ENCODE results near the gene ECI1. TPM values are rescaled to one million over a fixed set of nuclear protein-coding genes. Genes with fewer than 3 reads are reported as not detected.
A peak's percentile ranks its signal among the peaks of the same experiment; 100 is the strongest.

The ECI1 gene
- total and polyA plus RNA-seq, 2 of the 13 experiments (the other 11 are each of a cell fraction or from before 2014, with no cell fraction given) = 82.0 to 102 TPM

- no peak overlapping the region for H3K27ac ChIP-seq (ENCODE audit: extremely low read length, insufficient read depth, low read length)
- H4K20me1 ChIP-seq (ENCODE audit: insufficient read depth, low read length) = 0 out of 2 replicates have a peak, but pooled peaks cover 2% of the 10 kb centered on the region
- in situ Hi-C loops (cut with HindIII; ENCODE audit: extremely low pct_ligation_motif_present, low pct_unique_long_range_greater_than_20kb) (no loop called here), intact Hi-C loops (cut with micrococcal nuclease; ENCODE audit: unreplicated experiment) (no loop called here)
- DNase-seq (ENCODE audit: low spot score) (no peak), ATAC-seq (no peak), FAIRE-seq (no peak)
- H3K4me2 ChIP-seq (ENCODE audit: low read depth, low read length) = peak overlapping the region; percentile 53; the same call in 1 of the 2 replicates
- no peaks in the 10 kb centered on the region for H3K79me2 ChIP-seq (ENCODE audit: insufficient read depth, low read length)
- peak overlapping the region in 1 of 3 experiments; percentile 55; a peak in 1 of 6 replicates for H3K4me3 ChIP-seq (replicated peaks in 1 of 3; ENCODE audit: insufficient read depth in 1 of 3, low read depth in 2 of 3, low read length in 3 of 3)
- peaks cover 6 to 21% of the 10 kb centered on the region in 2 experiments; a peak in 3 of 5 replicates for H3K36me3 ChIP-seq (replicated peaks in 1 of 2; ENCODE audit: control insufficient read depth in 1 of 2, insufficient read depth in 2 of 2, low read length in 2 of 2)
- H3K9ac ChIP-seq (ENCODE audit: insufficient read depth, low read depth, low read length) = no peak overlapping the region
- POLR2A ChIA-PET = interaction anchor here (1.0 kb wide), 1 partner anchor 10 kb away, joined by 4 read pairs; no protein-coding TSS in a partner anchor
- CTCF ChIA-PET (ENCODE audit: low intra/inter-chr PET ratio, low total read pairs) = no interaction called here
- TF ChIP-seq AKAP8 (CRISPR knock-in tag; IDR thresholded peaks at IDR 0.05) (0 out of 2 replicates have a peak, but pooled peaks have one; percentile 14), CERS6 (CRISPR knock-in tag; IDR thresholded peaks at IDR 0.05) (no peak), AGO2 (optimal IDR thresholded peaks at IDR 0.05; ENCODE audit: low read depth, low read length) (peak; percentile 37), POLR2A (IDR thresholded peaks at IDR 0.05; ENCODE audit: insufficient read depth in 1 of 2, low read depth in 2 of 2, low read length in 2 of 2) (peak in 1 of 2 experiments; percentile 29; a peak in 1 of 4 replicates), POLR2G (IDR thresholded peaks at IDR 0.05; ENCODE audit: low read depth, low read length) (peak; percentile 40; the same call in 1 of the 2 replicates), HDAC6 (IDR thresholded peaks at IDR 0.05; ENCODE audit: low read depth, low read length) (no peak), PRPF4 (IDR thresholded peaks at IDR 0.05; ENCODE audit: low read depth, low read length, poor library complexity, severe bottlenecking) (no peak), ZNF335 (CRISPR knock-in tag; IDR thresholded peaks at IDR 0.05) (no peak), ZXDC (CRISPR knock-in tag; IDR thresholded peaks at IDR 0.05) (0 out of 2 replicates have a peak, but pooled peaks have one; percentile 9), ZNF547 (CRISPR knock-in tag; IDR thresholded peaks at IDR 0.05) (no peak), MYPOP (CRISPR knock-in tag; IDR thresholded peaks at IDR 0.05) (no peak)
- H3K4me1 ChIP-seq (ENCODE audit: insufficient read depth, low read length) = peaks cover 31% of the 10 kb centered on the region
- H3K27me3 ChIP-seq (ENCODE audit: control insufficient read depth in 1 of 2, insufficient read depth in 2 of 2, low read length in 2 of 2) = no peaks in the 10 kb centered on the region
- BruUV-seq (replicated peaks) = no TSS peak
- no peak overlapping the region for H2AFZ ChIP-seq (ENCODE audit: low read length)
- no peaks in the 10 kb centered on the region for H3K9me3 ChIP-seq (ENCODE audit: low read length)
- 81% methylated on average over 11 of the region's 19 CpGs for WGBS (ENCODE audit: low lambda C conversion rate)
These were observed 15.6 kb downstream of the ECI1 start for GRCh38 chr16:2235695-2236336.

All from HepG2 (cell line).